ENCODE data around the gene KEL.
A peak's percentile ranks its signal among the peaks of the same experiment; 100 is the strongest.

KEL gene

GRCh38 chr7:142974626-142975025 lies 12.5 kb upstream of the KEL start:
- DNase-seq = no peak
- Mint-ChIP-seq H3K4me1 (no peaks in the 10 kb centered on the region), H3K27me3 (peaks cover 24% of the 10 kb centered on the region), H3K9me3 (peaks cover 0 to 16% of the 10 kb centered on the region in 2 donors), H3K4me3 (no peak overlapping the region), H3K27ac (no peak overlapping the region)
- ATAC-seq = no peak

DNA sequence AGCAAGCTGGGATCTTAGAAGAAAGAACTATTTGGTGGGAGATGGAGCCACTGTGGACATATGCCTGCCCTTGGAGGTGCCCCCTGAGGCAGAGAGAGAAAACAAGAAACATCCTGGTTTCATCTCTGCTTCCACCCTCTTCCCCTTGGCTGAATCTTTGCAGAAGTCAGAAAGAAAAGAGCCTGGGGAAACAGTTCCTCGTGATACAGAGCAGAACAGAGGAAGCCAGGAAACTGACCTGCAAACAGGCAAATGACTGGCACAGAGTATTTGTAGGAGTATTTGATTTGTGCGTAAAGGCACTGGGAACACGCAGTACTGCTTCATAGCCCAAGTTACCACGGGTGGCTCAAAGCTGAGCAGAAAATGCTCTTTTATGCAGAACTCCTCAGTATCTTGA lies 7.0 kb upstream of the KEL start:
- no peak overlapping the region for H3K27ac Mint-ChIP-seq
- peaks cover 47% of the 10 kb centered on the region for H3K27me3 Mint-ChIP-seq
- H3K9me3 Mint-ChIP-seq = no peaks in the 10 kb centered on the region
- H3K4me3 Mint-ChIP-seq = no peak overlapping the region
- DNase-seq (no peak), ATAC-seq (no peak)
- H3K4me1 Mint-ChIP-seq = no peaks in the 10 kb centered on the region

GRCh38 chr7:142968229-142968628 lies 6.1 kb upstream of the KEL start:
- no peak for ATAC-seq
- H3K9me3 Mint-ChIP-seq = no peaks in the 10 kb centered on the region
- no peak for DNase-seq
- H3K27ac Mint-ChIP-seq = no peak overlapping the region
- no peak overlapping the region for H3K4me3 Mint-ChIP-seq
- no peaks in the 10 kb centered on the region for H3K4me1 Mint-ChIP-seq
- peaks cover 47% of the 10 kb centered on the region for H3K27me3 Mint-ChIP-seq

DNA sequence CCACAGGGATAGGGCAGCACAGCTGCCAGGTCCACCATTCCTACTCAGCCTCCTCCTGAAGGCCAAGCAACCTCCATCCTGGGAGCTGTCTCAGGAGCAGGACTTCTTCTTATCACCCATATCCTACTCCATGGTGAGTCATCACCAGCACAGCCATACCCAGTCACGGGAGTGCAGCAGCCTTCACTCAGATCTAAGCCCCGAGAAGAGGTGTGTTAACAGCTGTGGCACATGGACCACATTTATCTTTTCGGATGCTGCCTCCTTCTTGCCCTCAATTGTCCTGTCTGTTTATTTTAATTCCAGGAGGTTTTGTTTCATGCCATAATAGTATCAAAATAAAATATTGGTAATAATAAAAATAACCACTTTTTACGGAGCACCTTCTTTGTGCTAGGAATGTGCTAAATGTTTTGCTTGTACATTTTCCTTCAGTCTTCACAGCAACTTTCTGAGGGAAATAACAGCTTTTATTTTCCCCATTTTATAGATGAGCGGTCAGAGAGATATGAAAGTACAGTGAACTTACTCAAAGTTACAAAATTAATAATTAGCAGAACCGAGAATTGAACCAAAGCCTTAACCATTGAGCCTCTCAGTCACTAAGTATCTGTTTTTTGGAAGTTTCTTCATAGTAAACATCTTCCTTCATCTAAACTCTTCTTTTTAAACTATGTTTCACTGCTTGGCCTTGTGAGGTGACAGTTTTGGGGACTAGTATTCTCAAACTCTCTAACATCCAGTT lies 2.5 kb upstream of the KEL start:
- DNase-seq (no peak), ATAC-seq (no peak)

DNA sequence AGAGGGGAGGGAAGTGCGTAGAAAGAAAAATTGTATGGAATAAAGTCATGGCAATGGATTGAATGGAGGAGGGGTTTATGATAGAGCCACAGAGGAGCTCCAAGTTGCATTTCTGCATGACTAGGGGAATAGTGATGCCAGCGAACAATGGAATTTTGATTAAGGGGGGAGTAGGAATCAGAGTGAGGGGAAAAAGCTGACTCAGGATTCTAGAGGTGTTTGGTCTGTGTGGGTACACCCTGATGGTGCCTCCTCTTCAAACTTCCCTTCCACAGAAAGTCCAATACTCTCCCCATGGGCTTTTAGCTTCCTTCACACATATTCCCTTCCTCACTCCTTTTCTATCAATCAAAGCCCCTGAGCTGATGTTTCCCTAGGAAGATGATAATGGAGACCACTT lies 1.8 kb upstream of the KEL start:
- Mint-ChIP-seq H3K9me3 (no peaks in the 10 kb centered on the region), H3K27me3 (peaks cover 33% of the 10 kb centered on the region), H3K27ac (no peak overlapping the region), H3K4me3 (no peak overlapping the region), H3K4me1 (no peaks in the 10 kb centered on the region)
- ATAC-seq = no peak
- no peak for DNase-seq

More for the DNA sequence above, 2.5 kb upstream of the KEL start:
- no peaks in the 10 kb centered on the region for H3K4me1 Mint-ChIP-seq
- no peak overlapping the region for H3K27ac Mint-ChIP-seq
- H3K27me3 Mint-ChIP-seq = peaks cover 37% of the 10 kb centered on the region
- no peaks in the 10 kb centered on the region for H3K9me3 Mint-ChIP-seq
- H3K4me3 Mint-ChIP-seq = no peak overlapping the region

GRCh38 chr7:142962991-142963390 lies 828 bp upstream of the KEL start:
- Mint-ChIP-seq H3K4me3 (no peak overlapping the region), H3K9me3 (no peaks in the 10 kb centered on the region), H3K4me1 (no peaks in the 10 kb centered on the region), H3K27ac (no peak overlapping the region), H3K27me3 (peaks cover 23% of the 10 kb centered on the region)
- no peak for ATAC-seq
- no peak for DNase-seq

- Mint-ChIP-seq H3K27me3 (peaks cover 17% of the 10 kb centered on the region), H3K4me3 (no peak overlapping the region), H3K27ac (no peak overlapping the region), H3K9me3 (peaks cover 3 to 6% of the 10 kb centered on the region in 2 donors), H3K4me1 (no peaks in the 10 kb centered on the region)
- ATAC-seq (no peak), DNase-seq (no peak)
Observed at GRCh38 chr7:142961595-142961972, 579 bp downstream of the KEL start.

- DNase-seq = no peak
- peak; percentile 28 for ATAC-seq
- peaks cover 17% of the 10 kb centered on the region for H3K27me3 Mint-ChIP-seq
- no peak overlapping the region for H3K4me3 Mint-ChIP-seq
- no peaks in the 10 kb centered on the region for H3K4me1 Mint-ChIP-seq
- H3K27ac Mint-ChIP-seq = peak overlapping the region; percentile 19 to 49
- H3K9me3 Mint-ChIP-seq = peaks cover 8 to 11% of the 10 kb centered on the region in 2 donors
Observed at GRCh38 chr7:142960955-142961512, 1.1 kb downstream of the KEL start.

DNA sequence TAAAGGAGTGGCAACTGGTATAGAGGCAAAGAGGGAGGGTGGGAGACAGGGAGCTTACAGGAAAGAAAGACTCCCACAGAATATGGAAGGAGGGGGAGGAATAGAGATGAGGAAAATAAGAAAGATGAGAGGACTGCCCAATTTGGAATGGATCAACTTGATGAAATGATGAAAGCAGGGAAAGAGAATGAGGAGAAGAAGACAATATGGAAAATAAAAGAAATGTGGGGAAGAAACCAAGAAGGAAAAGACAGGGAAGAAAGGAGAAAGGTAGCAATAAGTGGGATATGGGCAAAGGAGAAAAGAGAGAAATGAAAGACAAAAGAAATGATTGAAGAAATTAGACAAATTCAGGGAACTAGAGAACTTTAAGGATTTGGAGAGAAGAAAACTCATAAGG lies 3.0 kb downstream of the KEL start:
- ATAC-seq (no peak), DNase-seq (no peak)
- Mint-ChIP-seq H3K27ac (no peak overlapping the region), H3K27me3 (peaks cover 17% of the 10 kb centered on the region), H3K9me3 (peaks cover 19 to 23% of the 10 kb centered on the region in 2 donors), H3K4me3 (no peak overlapping the region), H3K4me1 (no peaks in the 10 kb centered on the region)

- Mint-ChIP-seq H3K27me3 (peaks cover 17% of the 10 kb centered on the region), H3K4me3 (no peak overlapping the region), H3K27ac (no peak overlapping the region), H3K9me3 (peaks cover 25 to 32% of the 10 kb centered on the region in 2 donors), H3K4me1 (no peaks in the 10 kb centered on the region)
- DNase-seq (no peak), ATAC-seq (no peak)
Observed at GRCh38 chr7:142957723-142958122, 4.4 kb downstream of the KEL start.

DNA sequence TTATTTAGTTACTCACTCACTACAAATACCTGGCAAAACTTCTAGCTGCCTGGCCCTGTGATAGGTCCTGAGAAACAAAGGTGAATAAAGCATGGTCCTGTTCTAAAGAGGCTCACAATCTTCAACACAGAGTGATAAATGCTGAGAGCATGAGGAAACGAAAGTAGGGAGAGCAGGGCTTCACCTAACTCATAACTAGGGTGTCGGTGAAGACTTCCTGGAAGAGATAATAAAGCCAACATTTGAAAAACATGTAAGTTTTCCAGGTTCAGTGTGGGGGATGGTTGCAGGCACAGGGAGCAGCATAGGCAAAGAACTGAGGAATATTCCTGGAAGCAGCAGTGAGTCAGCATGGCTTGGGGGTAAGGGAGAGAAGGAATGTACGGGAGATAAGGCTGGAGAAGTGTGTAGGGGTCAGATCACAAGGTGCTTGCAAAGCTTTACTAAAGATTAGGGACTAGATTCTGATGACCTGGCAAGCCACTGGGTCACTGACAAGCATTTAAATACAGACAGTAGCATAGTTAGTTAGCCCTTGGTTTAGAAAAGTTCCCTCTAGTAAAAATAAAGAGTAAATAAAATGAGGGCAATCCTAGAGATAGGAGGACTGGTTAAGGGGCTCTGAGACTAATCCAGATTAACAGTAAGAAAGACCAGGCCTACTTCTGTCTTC lies 5.1 kb downstream of the KEL start:
- H3K4me1 Mint-ChIP-seq = no peaks in the 10 kb centered on the region
- H3K4me3 Mint-ChIP-seq = no peak overlapping the region
- ATAC-seq (no peak), DNase-seq (no peak)
- H3K27me3 Mint-ChIP-seq = peaks cover 17% of the 10 kb centered on the region
- peak overlapping the region in 1 of 2 donors; percentile 16 for H3K27ac Mint-ChIP-seq
- H3K9me3 Mint-ChIP-seq = peaks cover 25 to 32% of the 10 kb centered on the region in 2 donors

DNA sequence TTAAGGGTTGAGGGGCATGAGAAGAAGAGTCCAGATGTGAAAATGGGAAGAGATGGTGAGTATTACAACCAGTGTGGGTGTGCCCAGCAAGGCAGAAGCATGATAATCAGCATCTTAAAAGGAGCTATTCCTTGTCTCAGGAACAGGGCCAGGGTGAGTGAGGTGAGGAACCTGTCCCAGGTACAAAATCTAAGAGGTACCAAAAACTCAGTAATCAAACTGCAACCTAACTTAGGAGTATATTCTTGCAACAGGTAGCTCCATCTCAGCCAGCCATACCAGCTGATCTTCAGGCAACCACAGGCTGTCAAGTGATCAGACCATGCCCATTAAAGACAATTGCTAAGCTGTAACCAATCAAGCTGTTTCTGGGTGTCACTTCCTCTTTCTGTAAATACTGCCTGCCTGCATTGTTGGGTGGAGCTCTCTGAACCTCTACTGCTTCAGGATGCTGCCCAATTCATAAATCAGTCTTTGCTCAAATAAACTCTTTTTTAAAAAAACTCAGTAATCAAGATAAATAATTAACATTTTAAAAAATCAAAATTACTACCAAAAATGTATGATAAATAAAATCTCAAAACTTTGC lies 7.4 kb downstream of the KEL start:
- peaks cover 13% of the 10 kb centered on the region for H3K27me3 Mint-ChIP-seq
- no peak overlapping the region for H3K27ac Mint-ChIP-seq
- no peak for ATAC-seq
- no peaks in the 10 kb centered on the region for H3K4me1 Mint-ChIP-seq
- peaks cover 25 to 32% of the 10 kb centered on the region in 2 donors for H3K9me3 Mint-ChIP-seq
- no peak for DNase-seq
- H3K4me3 Mint-ChIP-seq = no peak overlapping the region

DNA sequence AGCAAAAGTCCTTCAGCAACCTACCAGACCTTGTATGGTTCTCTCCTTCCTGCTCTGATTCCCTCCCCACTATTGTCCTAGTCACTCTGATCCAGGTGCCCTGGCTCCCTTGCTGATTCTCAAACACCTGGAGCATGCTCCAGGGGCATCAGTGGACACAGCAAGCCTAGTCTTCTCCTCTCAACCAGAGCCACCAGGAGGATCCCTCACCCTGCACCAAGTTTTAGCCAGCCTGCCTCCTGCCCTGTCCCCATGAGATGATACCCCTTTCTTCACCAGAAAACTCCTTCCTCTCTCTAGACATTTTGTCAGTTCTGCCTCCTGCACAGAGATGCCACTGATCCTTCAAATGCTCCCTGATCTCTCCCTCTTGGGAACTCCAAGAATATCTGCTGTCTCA lies 11.9 kb downstream of the KEL start:
- DNase-seq (no peak), ATAC-seq (no peak)
- Mint-ChIP-seq H3K4me3 (no peak overlapping the region), H3K27me3 (peaks cover 10% of the 10 kb centered on the region), H3K27ac (no peak overlapping the region), H3K9me3 (peaks cover 10 to 13% of the 10 kb centered on the region in 2 donors), H3K4me1 (no peaks in the 10 kb centered on the region)

DNA sequence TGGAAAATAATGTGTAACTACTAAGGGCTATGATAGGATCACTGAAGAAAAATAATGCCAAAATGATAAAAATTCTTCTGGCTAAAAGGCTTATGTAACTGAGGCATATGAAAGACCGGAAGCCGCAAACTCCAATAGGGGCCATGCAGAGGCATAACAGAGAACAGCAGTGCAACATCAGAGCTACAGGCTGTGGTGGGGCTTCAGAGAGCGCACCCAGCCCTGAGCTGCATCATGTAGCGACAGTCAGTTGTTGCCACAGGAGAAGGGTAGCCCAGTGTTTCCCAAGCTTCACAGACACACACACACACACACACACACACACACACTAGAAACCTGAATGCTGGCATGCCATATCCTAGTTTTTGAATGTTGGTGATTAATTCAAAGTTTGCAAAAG lies 13.6 kb downstream of the KEL start:
- H3K4me1 Mint-ChIP-seq = no peaks in the 10 kb centered on the region
- H3K4me3 Mint-ChIP-seq = no peak overlapping the region
- peaks cover 0 to 2% of the 10 kb centered on the region in 2 donors for H3K9me3 Mint-ChIP-seq
- no peak for ATAC-seq
- H3K27me3 Mint-ChIP-seq = peaks cover 16% of the 10 kb centered on the region
- no peak for DNase-seq
- no peak overlapping the region for H3K27ac Mint-ChIP-seq

DNA sequence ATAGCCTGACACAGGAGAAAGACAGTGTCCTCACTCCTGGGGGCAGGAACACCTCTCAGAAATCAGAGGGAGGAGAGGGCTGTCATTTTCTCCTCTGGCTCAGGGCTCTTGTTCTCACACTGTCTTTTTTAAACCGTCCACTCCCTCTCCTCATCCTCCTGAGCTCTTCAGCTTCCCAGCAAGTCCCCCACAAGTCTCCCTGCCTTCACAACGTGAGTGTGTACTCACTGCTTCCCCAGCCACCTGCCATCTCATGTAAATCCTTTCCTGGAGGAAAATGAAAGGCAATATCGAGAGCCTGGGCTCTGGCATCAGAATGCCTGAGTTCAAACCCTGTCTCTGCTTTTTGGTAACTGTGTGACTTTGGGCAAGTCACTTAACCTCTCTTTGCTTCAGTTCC lies 17.2 kb downstream of the KEL start:
- Mint-ChIP-seq H3K4me1 (no peaks in the 10 kb centered on the region), H3K27me3 (peaks cover 9% of the 10 kb centered on the region), H3K27ac (peak overlapping the region in 1 of 2 donors; percentile 48), H3K9me3 (no peaks in the 10 kb centered on the region), H3K4me3 (no peak overlapping the region)
- DNase-seq = no peak
- no peak for ATAC-seq

GRCh38 chr7:142943706-142944268 lies 18.4 kb downstream of the KEL start:
- no peak for DNase-seq
- Mint-ChIP-seq H3K4me3 (no peak overlapping the region), H3K27ac (peak overlapping the region in 1 of 2 donors; percentile 23), H3K9me3 (no peaks in the 10 kb centered on the region), H3K27me3 (peaks cover 7% of the 10 kb centered on the region), H3K4me1 (no peaks in the 10 kb centered on the region)
- ATAC-seq = no peak

Data from stimulated activated naive CD8-positive, alpha-beta T cell treated with anti-CD3 and anti-CD28 coated beads, Interleukin-15, amount 100 ng/mL, for 72 hours (primary cell).